Thymus (tissue), 11 donors: ENCODE measurements around the gene WDR90. TPM values are rescaled to one million over a fixed set of nuclear protein-coding genes. Genes with fewer than 3 reads are reported as not detected.

Source experiments
- DNase-seq, 9 donors: peaks; one replicate each; pipeline ENCODE4 v3.0.0-alpha.2; 2013; ENCODE audit warnings: low spot score in 9 of 9, low read depth in 6 of 9, missing footprints in 1 of 9
- H3K27ac ChIP-seq, 2 donors: one replicate each; pipeline ENCODE4 v1.5.1; 2013; ENCODE audit warnings: control low read depth in 1 of 2, low read depth in 1 of 2, low read length in 1 of 2, mild to moderate bottlenecking in 1 of 2, moderate library complexity in 1 of 2
- H3K27me3 ChIP-seq, 2 donors: one replicate each; pipeline ENCODE4 v1.5.1; 2013; ENCODE audit warnings: low read length in 1 of 2; ENCODE audit not compliant: control insufficient read depth in 2 of 2, insufficient read depth in 1 of 2
- H3K36me3 ChIP-seq, 2 donors: one replicate each; pipeline ENCODE4 v1.5.1; 2013; ENCODE audit warnings: low read length in 1 of 2, mild to moderate bottlenecking in 1 of 2, moderate library complexity in 1 of 2; ENCODE audit not compliant: control insufficient read depth in 2 of 2, insufficient read depth in 2 of 2
- H3K4me1 ChIP-seq, 2 donors: one replicate each; pipeline ENCODE4 v1.5.1; 2013; ENCODE audit warnings: low read length in 2 of 2; ENCODE audit not compliant: control insufficient read depth in 2 of 2, insufficient read depth in 2 of 2
- H3K4me3 ChIP-seq, 2 donors: one replicate each; pipeline ENCODE4 v1.5.1; 2013; ENCODE audit warnings: low read length in 2 of 2, control low read depth in 1 of 2, mild to moderate bottlenecking in 1 of 2
- H3K9me3 ChIP-seq, 2 donors: one replicate each; pipeline ENCODE4 v1.5.1; 2013; ENCODE audit warnings: low read length in 1 of 2, mild to moderate bottlenecking in 1 of 2; ENCODE audit not compliant: control insufficient read depth in 2 of 2, insufficient read depth in 1 of 2
- WGBS: extraction: QIAGEN DNeasy Blood & Tissue Kit; methylation state at CpG from one replicate; pipeline ENCODE4 v1.1.7; 2013; 5-methylcytosine and 5-hydroxymethylcytosine counted together
- polyA plus RNA-seq: library from polyadenylated mRNA; stranded (reverse); fragments of 200-250 nt; gene quantifications from one replicate; pipeline ENCODE4 v1.2.3, GENCODE V29; 2013
- total RNA-seq: library from RNA; stranded (reverse); fragments of 120-200 nt; gene quantifications from one replicate; pipeline ENCODE4 v1.2.4, GENCODE V29; 2013
- donor health status: healthy.

WDR90 gene
- total and polyA plus RNA-seq, 2 donors = 10.1 to 22.6 TPM

GRCh38 chr16:643050-643368, 6.2 kb upstream of the WDR90 start:
- Histone ChIP-seq H3K9me3 (no peaks in the 10 kb centered on the region), H3K27me3 (peaks cover 26 to 34% of the 10 kb centered on the region in 2 donors), H3K4me3 (no peak overlapping the region), H3K27ac (no peak overlapping the region), H3K4me1 (peaks cover 12 to 18% of the 10 kb centered on the region in 2 donors), H3K36me3 (no peaks in the 10 kb centered on the region)
- no peak for DNase-seq
- WGBS = 97% methylated on average over 13 of the region's 13 CpGs

GRCh38 chr16:644556-644955, 4.6 kb upstream of the WDR90 start:
- Histone ChIP-seq H3K27ac (no peak overlapping the region), H3K4me3 (no peak overlapping the region), H3K36me3 (no peaks in the 10 kb centered on the region), H3K9me3 (no peaks in the 10 kb centered on the region), H3K4me1 (peaks cover 20 to 27% of the 10 kb centered on the region in 2 donors), H3K27me3 (peaks cover 26 to 34% of the 10 kb centered on the region in 2 donors)
- 95% methylated on average over 12 of the region's 12 CpGs for WGBS
- DNase-seq = no peak

DNA sequence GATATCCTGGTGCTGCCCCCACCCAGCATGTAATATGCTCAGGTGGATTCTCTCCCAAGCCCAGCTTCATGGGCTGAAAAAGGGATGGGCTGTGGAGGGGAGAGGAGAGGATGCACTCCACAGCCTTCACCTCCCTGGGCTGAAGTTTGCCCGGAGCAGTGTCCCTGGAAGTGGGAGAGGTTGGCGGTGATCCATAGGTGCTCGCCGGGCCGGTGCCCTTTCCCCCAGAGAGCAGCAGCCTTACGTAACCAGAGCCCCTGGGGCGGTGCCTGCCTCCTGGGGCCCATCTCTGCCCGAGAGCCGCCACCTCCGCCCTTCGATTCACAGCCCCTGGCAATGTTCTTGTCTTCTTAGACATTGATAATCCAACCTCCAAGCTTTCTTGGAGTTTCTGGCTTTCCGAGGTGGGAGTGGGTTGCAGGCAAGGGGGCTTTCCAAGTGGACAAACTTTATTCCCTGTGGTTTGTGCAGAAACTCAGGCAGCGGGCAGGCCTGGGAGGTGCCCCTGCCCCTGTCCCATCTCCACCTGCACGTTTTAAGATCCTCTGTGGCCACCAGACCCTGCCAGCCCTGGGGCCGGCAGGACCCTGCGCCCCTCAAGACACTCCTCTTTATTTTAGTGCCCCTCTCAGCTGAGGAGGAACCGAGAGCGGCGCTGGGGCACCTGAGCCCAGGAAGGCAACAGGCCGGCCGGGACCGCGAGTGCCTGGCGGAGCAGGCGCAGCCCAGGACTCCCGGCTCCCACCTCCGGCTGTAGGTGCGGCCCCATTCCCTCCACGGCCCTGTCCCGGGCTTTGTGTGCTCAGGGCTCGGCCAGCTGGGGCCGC, 3.1 kb upstream of the WDR90 start:
- no peaks in the 10 kb centered on the region for H3K36me3 ChIP-seq
- no peak for DNase-seq
- no peak overlapping the region for H3K4me3 ChIP-seq
- H3K9me3 ChIP-seq = no peaks in the 10 kb centered on the region
- peaks cover 28 to 30% of the 10 kb centered on the region in 2 donors for H3K4me1 ChIP-seq
- no peak overlapping the region for H3K27ac ChIP-seq
- WGBS = 96% methylated on average over 32 of the region's 32 CpGs
- H3K27me3 ChIP-seq = peaks cover 24 to 26% of the 10 kb centered on the region in 2 donors

DNA sequence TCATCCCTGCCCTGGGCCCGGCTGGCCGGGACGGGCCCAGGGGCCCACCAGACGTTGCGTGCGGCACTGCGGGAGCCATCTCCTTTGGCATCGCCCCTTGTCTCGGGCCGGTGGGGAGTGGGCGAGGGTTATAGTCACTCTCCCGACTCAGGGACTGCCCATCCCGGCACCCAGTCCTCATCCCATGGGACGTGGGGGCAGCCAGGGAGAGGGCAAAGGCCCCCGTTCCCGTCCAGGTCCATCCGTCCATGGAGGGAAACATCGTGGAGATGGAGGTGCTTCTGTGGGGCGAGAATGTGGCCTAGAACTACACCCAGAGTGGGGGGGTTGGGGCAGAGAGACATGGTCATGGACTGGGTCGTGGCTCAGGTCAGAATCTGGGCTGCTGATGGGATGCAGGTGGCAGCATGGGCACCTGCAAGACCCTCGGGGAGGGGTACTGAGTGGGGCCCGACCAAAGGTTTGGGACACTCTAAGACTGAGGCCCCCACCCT, 2.4 kb upstream of the WDR90 start:
- H3K4me3 ChIP-seq = no peak overlapping the region
- H3K27ac ChIP-seq = no peak overlapping the region
- H3K9me3 ChIP-seq = no peaks in the 10 kb centered on the region
- H3K4me1 ChIP-seq = peaks cover 23 to 25% of the 10 kb centered on the region in 2 donors
- 96% methylated on average over 22 of the region's 22 CpGs for WGBS
- peaks cover 0 to 2% of the 10 kb centered on the region in 2 donors for H3K36me3 ChIP-seq
- peaks cover 18 to 20% of the 10 kb centered on the region in 2 donors for H3K27me3 ChIP-seq
- no peak for DNase-seq

GRCh38 chr16:647173-647902, 1.8 kb upstream of the WDR90 start:
- Histone ChIP-seq H3K27ac (no peak overlapping the region), H3K4me1 (peaks cover 19 to 25% of the 10 kb centered on the region in 2 donors)
- DNase-seq = no peak

DNA sequence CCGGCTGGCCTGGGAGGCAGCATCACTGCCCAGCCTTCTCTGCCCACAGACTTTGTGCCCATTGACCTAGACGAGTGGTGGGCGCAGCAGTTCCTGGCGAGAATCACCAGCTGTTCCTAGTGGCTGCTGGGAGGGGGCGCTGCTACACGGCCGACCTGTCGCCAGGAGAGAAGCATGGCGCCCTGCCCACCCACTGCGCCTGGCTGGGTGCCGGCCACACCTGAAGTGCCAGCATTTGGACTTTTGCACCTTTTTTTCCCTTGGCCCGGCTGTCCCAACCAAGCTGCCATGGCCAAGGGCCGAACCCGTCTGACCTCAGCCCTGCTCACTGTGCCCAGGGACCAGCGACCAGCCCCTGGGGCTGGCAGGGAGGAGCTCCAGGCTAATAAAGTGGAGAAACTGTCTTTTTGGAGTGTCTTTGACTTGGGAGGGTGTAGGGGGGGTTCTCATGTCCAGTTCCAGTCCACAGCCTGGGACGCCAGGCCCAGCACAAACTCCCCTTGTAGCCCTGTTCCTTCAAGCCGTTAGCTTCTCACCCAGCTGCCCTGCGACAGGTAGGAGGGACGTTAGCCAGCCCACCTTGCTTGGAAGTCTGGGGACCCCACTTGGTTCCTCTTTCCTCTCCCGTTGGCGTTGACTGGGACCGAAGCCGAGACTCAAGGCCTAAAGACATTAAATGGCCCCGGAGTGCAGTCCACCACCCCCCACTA, 939 bp upstream of the WDR90 start:
- WGBS = 37% methylated on average over 24 of the region's 24 CpGs
- H3K27me3 ChIP-seq = peaks cover 3 to 9% of the 10 kb centered on the region in 2 donors
- H3K27ac ChIP-seq = peak overlapping the region; percentile 23 to 43
- no peak for DNase-seq
- H3K4me3 ChIP-seq = peak overlapping the region; percentile 57 to 70
- H3K9me3 ChIP-seq = no peaks in the 10 kb centered on the region
- H3K36me3 ChIP-seq = peaks cover 5 to 7% of the 10 kb centered on the region in 2 donors
- H3K4me1 ChIP-seq = peaks cover 18% of the 10 kb centered on the region in 2 donors

More at GRCh38 chr16:647173-647902, 1.8 kb upstream of the WDR90 start:
- Histone ChIP-seq H3K36me3 (peaks cover 4 to 5% of the 10 kb centered on the region in 2 donors), H3K4me3 (no peak overlapping the region), H3K9me3 (no peaks in the 10 kb centered on the region), H3K27me3 (peaks cover 12 to 18% of the 10 kb centered on the region in 2 donors)
- 95% methylated on average over 25 of the region's 25 CpGs for WGBS

- WGBS = 3% methylated on average over 44 of the region's 44 CpGs
- DNase-seq = no peak
- Histone ChIP-seq H3K36me3 (peaks cover 7 to 13% of the 10 kb centered on the region in 2 donors), H3K27me3 (no peaks in the 10 kb centered on the region), H3K27ac (no peak overlapping the region), H3K4me1 (peaks cover 18% of the 10 kb centered on the region in 2 donors), H3K4me3 (peak overlapping the region; percentile 57 to 70), H3K9me3 (no peaks in the 10 kb centered on the region)
Observed at GRCh38 chr16:649631-650030, 466 bp downstream of the WDR90 start.

- no peak for DNase-seq
- Histone ChIP-seq H3K4me1 (peaks cover 18% of the 10 kb centered on the region in 2 donors), H3K27ac (no peak overlapping the region), H3K27me3 (no peaks in the 10 kb centered on the region), H3K9me3 (no peaks in the 10 kb centered on the region), H3K36me3 (peaks cover 11 to 34% of the 10 kb centered on the region in 2 donors), H3K4me3 (no peak overlapping the region)
- WGBS = 95% methylated on average over 22 of the region's 22 CpGs
Observed at GRCh38 chr16:651844-652243, 2.7 kb downstream of the WDR90 start.
